Keratinocyte (primary cell): ENCODE data around the gene ARID1B.

ENCODE experiments used
- CTCF ChIP-seq, 3 experiments: IDR thresholded peaks in 1 of 3; conservative IDR thresholded peaks in 1 of 3; optimal IDR thresholded peaks in 1 of 3; 2 replicates in 2 of 3; 3 replicates in 1 of 3; pipeline versions ENCODE3 to v1.5.1; 2011; ENCODE audit warnings: low read length in 3 of 3, mild to moderate bottlenecking in 3 of 3, moderate library complexity in 2 of 3, control low read depth in 1 of 3, inconsistent platforms in 1 of 3; ENCODE audit not compliant: insufficient read depth in 2 of 3; ENCODE audit errors: extremely low read depth in 1 of 3
- EZH2 ChIP-seq: IDR thresholded peaks from one replicate; pipeline ENCODE4 v1.6.1; 2012; ENCODE audit warnings: inconsistent platforms, mild to moderate bottlenecking, low read length, moderate library complexity

DNA sequence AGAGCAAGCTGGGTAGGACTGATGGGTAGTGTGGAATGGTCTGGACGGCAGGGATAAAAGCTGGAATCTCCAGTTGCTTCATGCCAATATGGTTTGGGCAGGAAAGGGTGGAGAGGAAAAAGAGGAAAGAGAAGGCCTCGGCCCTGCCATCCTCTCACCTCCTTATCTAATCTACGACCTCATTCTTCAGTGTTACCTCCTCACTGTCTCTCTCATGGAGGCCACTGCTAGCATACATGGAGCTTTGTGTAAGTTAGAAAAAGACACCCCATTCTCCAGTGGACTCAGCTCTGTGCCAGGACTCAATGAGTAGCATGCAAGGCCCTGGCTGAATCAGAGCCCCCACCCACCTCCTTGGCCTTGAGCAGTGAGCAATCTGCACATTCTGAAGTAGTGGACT lies 6.1 kb upstream of the ARID1B start:
- TF ChIP-seq CTCF (optimal IDR thresholded peaks at IDR 0.05 in 1 of 3, IDR thresholded peaks at IDR 0.05 in 1 of 3, conservative IDR thresholded peaks at IDR 0.05 in 1 of 3; ENCODE audit: extremely low read depth in 1 of 3, insufficient read depth in 2 of 3, low read length in 3 of 3) (no peak), EZH2 (no peak)
